ENCODE data around the gene CGB8.

GRCh38 chr19:49086296-49086695 is 37.4 kb upstream of the CGB8 start:
- TF ChIP-seq CTCF (IDR thresholded peaks at IDR 0.05) (no peak), POLR2A (IDR thresholded peaks at IDR 0.05) (no peak)

Data from adrenal gland (tissue), 5 donors.